ENCODE measurements around the gene TSHZ1. TPM values are rescaled to one million over a fixed set of nuclear protein-coding genes. Genes with fewer than 3 reads are reported as not detected.

Gene TSHZ1
- total RNA-seq, 1 donor from 2014 or later = 12.2 TPM

GRCh38 chr18:75291460-75291859 lies 80.9 kb downstream of the TSHZ1 start:
- H3K4me1 Mint-ChIP-seq (ENCODE audit: unreplicated experiment) = no peaks in the 10 kb centered on the region
- no peaks in the 10 kb centered on the region for H3K27me3 Mint-ChIP-seq (ENCODE audit: unreplicated experiment)
- no peak overlapping the region for H3K27ac Mint-ChIP-seq (ENCODE audit: unreplicated experiment)
- peaks cover 5% of the 10 kb centered on the region for H3K36me3 Mint-ChIP-seq (ENCODE audit: unreplicated experiment)
- DNase-seq (ENCODE audit: extremely low spot score, unreplicated experiment) = no peak
- no peak overlapping the region for H3K4me3 Mint-ChIP-seq (ENCODE audit: unreplicated experiment)
- no peaks in the 10 kb centered on the region for H3K9me3 Mint-ChIP-seq (ENCODE audit: unreplicated experiment)
- no peak for TF ChIP-seq CTCF (IDR thresholded peaks at IDR 0.05)

- H3K36me3 Mint-ChIP-seq (ENCODE audit: unreplicated experiment) = peaks cover 1% of the 10 kb centered on the region
- no peaks in the 10 kb centered on the region for H3K27me3 Mint-ChIP-seq (ENCODE audit: unreplicated experiment)
- no peak overlapping the region for H3K27ac Mint-ChIP-seq (ENCODE audit: unreplicated experiment)
- H3K4me3 Mint-ChIP-seq (ENCODE audit: unreplicated experiment) = no peak overlapping the region
- DNase-seq (ENCODE audit: extremely low spot score, unreplicated experiment) = no peak
- TF ChIP-seq CTCF (IDR thresholded peaks at IDR 0.05) = no peak
- H3K4me1 Mint-ChIP-seq (ENCODE audit: unreplicated experiment) = no peaks in the 10 kb centered on the region
- no peaks in the 10 kb centered on the region for H3K9me3 Mint-ChIP-seq (ENCODE audit: unreplicated experiment)
Observed at GRCh38 chr18:75293591-75293990, 83.0 kb downstream of the TSHZ1 start.

GRCh38 chr18:75297731-75298130 lies 87.1 kb downstream of the TSHZ1 start:
- no peaks in the 10 kb centered on the region for H3K36me3 Mint-ChIP-seq (ENCODE audit: unreplicated experiment)
- no peak overlapping the region for H3K27ac Mint-ChIP-seq (ENCODE audit: unreplicated experiment)
- DNase-seq (ENCODE audit: extremely low spot score, unreplicated experiment) = no peak
- no peaks in the 10 kb centered on the region for H3K4me1 Mint-ChIP-seq (ENCODE audit: unreplicated experiment)
- no peak overlapping the region for H3K4me3 Mint-ChIP-seq (ENCODE audit: unreplicated experiment)
- no peak for TF ChIP-seq CTCF (IDR thresholded peaks at IDR 0.05)
- H3K9me3 Mint-ChIP-seq (ENCODE audit: unreplicated experiment) = no peaks in the 10 kb centered on the region
- H3K27me3 Mint-ChIP-seq (ENCODE audit: unreplicated experiment) = no peaks in the 10 kb centered on the region

GRCh38 chr18:75304678-75305557 lies 94.3 kb downstream of the TSHZ1 start:
- DNase-seq (ENCODE audit: extremely low spot score, unreplicated experiment) = no peak
- H3K27ac Mint-ChIP-seq (ENCODE audit: unreplicated experiment) = no peak overlapping the region
- peaks cover 13% of the 10 kb centered on the region for H3K27me3 Mint-ChIP-seq (ENCODE audit: unreplicated experiment)
- no peaks in the 10 kb centered on the region for H3K4me1 Mint-ChIP-seq (ENCODE audit: unreplicated experiment)
- H3K36me3 Mint-ChIP-seq (ENCODE audit: unreplicated experiment) = no peaks in the 10 kb centered on the region
- H3K9me3 Mint-ChIP-seq (ENCODE audit: unreplicated experiment) = peaks cover 10% of the 10 kb centered on the region
- H3K4me3 Mint-ChIP-seq (ENCODE audit: unreplicated experiment) = no peak overlapping the region
- TF ChIP-seq CTCF (IDR thresholded peaks at IDR 0.05) = no peak

- Mint-ChIP-seq H3K9me3 (ENCODE audit: unreplicated experiment) (peaks cover 10% of the 10 kb centered on the region), H3K27me3 (ENCODE audit: unreplicated experiment) (peaks cover 16% of the 10 kb centered on the region), H3K36me3 (ENCODE audit: unreplicated experiment) (no peaks in the 10 kb centered on the region), H3K27ac (ENCODE audit: unreplicated experiment) (no peak overlapping the region), H3K4me3 (ENCODE audit: unreplicated experiment) (no peak overlapping the region), H3K4me1 (ENCODE audit: unreplicated experiment) (no peaks in the 10 kb centered on the region)
- TF ChIP-seq CTCF (IDR thresholded peaks at IDR 0.05) = no peak
- no peak for DNase-seq (ENCODE audit: extremely low spot score, unreplicated experiment)
Observed at GRCh38 chr18:75305984-75306383, 95.4 kb downstream of the TSHZ1 start.
